Keratinocyte (primary cell): ENCODE data around the gene PARVA.

Experiments used
- EZH2 ChIP-seq: IDR thresholded peaks from one replicate; pipeline ENCODE4 v1.6.1; 2012; ENCODE audit warnings: inconsistent platforms, mild to moderate bottlenecking, low read length, moderate library complexity
- TF ChIP-seq, protein P1 (sequence below), 3 experiments: IDR thresholded peaks in 1 of 3; conservative IDR thresholded peaks in 1 of 3; optimal IDR thresholded peaks in 1 of 3; 2 replicates in 2 of 3; 3 replicates in 1 of 3; pipeline versions ENCODE3 to v1.5.1; 2011; ENCODE audit warnings: low read length in 3 of 3, mild to moderate bottlenecking in 3 of 3, moderate library complexity in 2 of 3, control low read depth in 1 of 3, inconsistent platforms in 1 of 3; ENCODE audit not compliant: insufficient read depth in 2 of 3; ENCODE audit errors: extremely low read depth in 1 of 3

DNA sequence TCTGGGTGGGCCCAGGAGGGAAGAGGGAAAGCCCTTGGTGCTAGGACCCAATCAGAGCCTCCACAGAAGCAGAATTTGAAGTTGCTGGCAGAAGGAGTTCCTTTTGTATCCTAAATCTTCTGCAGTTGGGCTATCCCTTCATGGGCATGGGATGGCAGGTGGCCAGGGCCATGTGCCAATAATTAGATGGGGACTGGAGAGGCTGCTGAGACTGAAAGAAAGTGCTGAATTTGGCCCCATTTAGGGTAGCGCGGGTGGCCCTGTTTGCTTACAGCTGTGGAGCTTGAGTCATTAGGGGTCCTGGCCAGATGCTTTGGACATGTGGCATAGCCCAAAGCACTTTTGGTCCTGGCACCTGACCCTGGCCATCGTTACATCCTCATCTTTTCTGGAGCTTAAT, 27.1 kb downstream of the PARVA start:
- TF ChIP-seq, protein P1, sequence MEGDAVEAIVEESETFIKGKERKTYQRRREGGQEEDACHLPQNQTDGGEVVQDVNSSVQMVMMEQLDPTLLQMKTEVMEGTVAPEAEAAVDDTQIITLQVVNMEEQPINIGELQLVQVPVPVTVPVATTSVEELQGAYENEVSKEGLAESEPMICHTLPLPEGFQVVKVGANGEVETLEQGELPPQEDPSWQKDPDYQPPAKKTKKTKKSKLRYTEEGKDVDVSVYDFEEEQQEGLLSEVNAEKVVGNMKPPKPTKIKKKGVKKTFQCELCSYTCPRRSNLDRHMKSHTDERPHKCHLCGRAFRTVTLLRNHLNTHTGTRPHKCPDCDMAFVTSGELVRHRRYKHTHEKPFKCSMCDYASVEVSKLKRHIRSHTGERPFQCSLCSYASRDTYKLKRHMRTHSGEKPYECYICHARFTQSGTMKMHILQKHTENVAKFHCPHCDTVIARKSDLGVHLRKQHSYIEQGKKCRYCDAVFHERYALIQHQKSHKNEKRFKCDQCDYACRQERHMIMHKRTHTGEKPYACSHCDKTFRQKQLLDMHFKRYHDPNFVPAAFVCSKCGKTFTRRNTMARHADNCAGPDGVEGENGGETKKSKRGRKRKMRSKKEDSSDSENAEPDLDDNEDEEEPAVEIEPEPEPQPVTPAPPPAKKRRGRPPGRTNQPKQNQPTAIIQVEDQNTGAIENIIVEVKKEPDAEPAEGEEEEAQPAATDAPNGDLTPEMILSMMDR (optimal IDR thresholded peaks at IDR 0.05 in 1 of 3, IDR thresholded peaks at IDR 0.05 in 1 of 3, conservative IDR thresholded peaks at IDR 0.05 in 1 of 3; ENCODE audit: extremely low read depth in 1 of 3, insufficient read depth in 2 of 3, low read length in 3 of 3), result no peak
- no peak for TF ChIP-seq EZH2
